Endothelial cell of umbilical vein (primary cell): Measurements from ENCODE around the gene MTREX.

Experiments used
- CTCF ChIP-seq, 2 donors: IDR thresholded peaks; 1 replicate in 1 of 2; 2 replicates in 1 of 2; pipeline ENCODE4 v1.5.1; 2011; ENCODE audit warnings: low read length in 2 of 2, mild to moderate bottlenecking in 2 of 2, moderate library complexity in 2 of 2, control low read depth in 1 of 2, inconsistent platforms in 1 of 2, low read depth in 1 of 2; ENCODE audit not compliant: insufficient read depth in 1 of 2; ENCODE audit errors: extremely low read depth in 1 of 2
- GATA2 ChIP-seq: IDR thresholded peaks from 2 replicates; pipeline ENCODE4 v1.7.0; 2011; ENCODE audit warnings: low read depth, mild to moderate bottlenecking, moderate library complexity, mixed read lengths, low read length; ENCODE audit not compliant: insufficient read length, insufficient read depth
- JUN ChIP-seq: IDR thresholded peaks from 2 replicates; pipeline ENCODE4 v1.6.1; 2011; ENCODE audit warnings: borderline replicate concordance, low read depth; ENCODE audit not compliant: insufficient read length, insufficient read depth
- POLR2A ChIP-seq: IDR thresholded peaks from 2 replicates; pipeline ENCODE4 v1.6.1; 2012; ENCODE audit warnings: low read depth, mild to moderate bottlenecking, control low read depth, low read length
- POLR2AphosphoS5 ChIP-seq: IDR thresholded peaks from 2 replicates; pipeline ENCODE4 v1.6.1; 2012; ENCODE audit warnings: low read depth, mild to moderate bottlenecking, control low read depth, low read length, moderate library complexity; ENCODE audit not compliant: insufficient read depth

GRCh38 chr5:55333811-55334210 is 26.0 kb downstream of the MTREX start:
- TF ChIP-seq POLR2A (no peak), POLR2AphosphoS5 (no peak), CTCF (IDR thresholded peaks at IDR 0.05; ENCODE audit: extremely low read depth in 1 of 2, insufficient read depth in 1 of 2, low read depth in 1 of 2, low read length in 2 of 2) (no peak), JUN (no peak), GATA2 (no peak)
